Adrenal gland (tissue), 5 donors: ENCODE measurements around the gene NSMCE4A.

Experiments used
- POLR2A ChIP-seq, 2 donors: fragments of 450-650 bp; IDR thresholded peaks; one replicate each; pipeline ENCODE4 v1.6.1; 2017; ENCODE audit warnings: antibody characterized with exemption in 2 of 2, mild to moderate bottlenecking in 2 of 2, moderate library complexity in 1 of 2
- TF ChIP-seq, protein P1 (sequence below), 6 experiments: fragments of 450-650 bp in 4 of 6; fragments of 200-600 bp in 2 of 6; sonication (generic) in 1 of 6; IDR thresholded peaks; 1 replicate in 5 of 6; 2 replicates in 1 of 6; pipeline versions ENCODE4 v1.5.1 to v1.8.0; 2016 to 2021; ENCODE audit warnings: antibody characterized with exemption in 6 of 6, mild to moderate bottlenecking in 2 of 6, moderate library complexity in 1 of 6
- donor health status: DM: no; HTN: no; CAD: no.

DNA sequence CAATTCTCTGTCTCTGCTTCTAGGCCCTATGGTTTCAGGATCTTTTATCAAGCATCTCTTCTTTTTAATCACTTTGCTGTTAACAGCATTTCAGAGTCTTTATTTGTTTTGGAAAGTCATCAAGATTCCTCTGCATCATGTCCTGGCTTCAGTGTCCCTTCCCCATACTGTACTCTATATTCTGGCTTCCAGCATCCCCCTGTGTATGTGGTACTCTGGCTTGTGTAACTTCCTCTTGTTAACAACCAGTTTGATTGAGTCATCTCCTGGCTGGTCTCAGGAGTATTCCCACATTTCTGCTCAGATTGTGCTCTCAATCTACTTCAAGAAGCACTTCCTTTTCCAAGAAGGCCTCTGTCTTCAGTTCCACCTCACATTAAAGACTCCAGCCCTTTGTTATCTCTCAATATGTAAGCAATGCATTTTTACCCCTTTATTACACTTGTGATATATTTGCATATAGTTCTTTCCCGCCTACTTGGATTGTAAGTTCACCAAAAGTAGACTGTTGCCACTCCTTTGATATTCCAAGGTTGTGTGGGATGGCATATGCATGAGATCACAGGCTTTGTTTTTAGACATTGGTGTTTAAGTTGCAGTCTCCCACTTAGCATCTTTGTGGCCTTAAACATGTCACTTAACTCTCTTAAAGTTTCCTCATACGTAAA, 32.1 kb downstream of the NSMCE4A start:
- TF ChIP-seq, protein P1, sequence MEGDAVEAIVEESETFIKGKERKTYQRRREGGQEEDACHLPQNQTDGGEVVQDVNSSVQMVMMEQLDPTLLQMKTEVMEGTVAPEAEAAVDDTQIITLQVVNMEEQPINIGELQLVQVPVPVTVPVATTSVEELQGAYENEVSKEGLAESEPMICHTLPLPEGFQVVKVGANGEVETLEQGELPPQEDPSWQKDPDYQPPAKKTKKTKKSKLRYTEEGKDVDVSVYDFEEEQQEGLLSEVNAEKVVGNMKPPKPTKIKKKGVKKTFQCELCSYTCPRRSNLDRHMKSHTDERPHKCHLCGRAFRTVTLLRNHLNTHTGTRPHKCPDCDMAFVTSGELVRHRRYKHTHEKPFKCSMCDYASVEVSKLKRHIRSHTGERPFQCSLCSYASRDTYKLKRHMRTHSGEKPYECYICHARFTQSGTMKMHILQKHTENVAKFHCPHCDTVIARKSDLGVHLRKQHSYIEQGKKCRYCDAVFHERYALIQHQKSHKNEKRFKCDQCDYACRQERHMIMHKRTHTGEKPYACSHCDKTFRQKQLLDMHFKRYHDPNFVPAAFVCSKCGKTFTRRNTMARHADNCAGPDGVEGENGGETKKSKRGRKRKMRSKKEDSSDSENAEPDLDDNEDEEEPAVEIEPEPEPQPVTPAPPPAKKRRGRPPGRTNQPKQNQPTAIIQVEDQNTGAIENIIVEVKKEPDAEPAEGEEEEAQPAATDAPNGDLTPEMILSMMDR (IDR thresholded peaks at IDR 0.05) = no peak
- no peak for TF ChIP-seq POLR2A (IDR thresholded peaks at IDR 0.05)
